Measurements from ENCODE around the gene ANKFY1.

DNA sequence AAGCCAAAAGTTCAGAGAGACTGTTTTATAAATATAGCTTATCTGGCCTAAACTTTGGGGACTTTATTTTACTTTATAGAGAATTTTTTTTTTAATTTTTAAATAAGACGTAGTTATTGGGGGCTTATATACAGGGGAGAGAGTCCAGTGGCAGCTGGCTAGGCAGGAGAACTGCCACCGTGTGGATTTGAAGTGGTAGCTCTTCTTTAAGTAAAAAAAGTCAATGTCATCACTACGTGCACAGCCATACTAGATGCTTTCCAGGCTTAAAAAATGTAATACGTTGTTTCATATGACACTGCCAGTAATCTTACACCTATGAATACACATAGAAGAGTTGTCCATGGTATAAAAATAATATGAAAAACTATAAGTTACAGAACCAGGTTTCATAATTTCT is 31.9 kb upstream of the ANKFY1 start:
- TF ChIP-seq EZH2phosphoT487 (IDR thresholded peaks at IDR 0.05; ENCODE audit: low read length) = no peak
- no peak for TF ChIP-seq EZH2 (optimal IDR thresholded peaks at IDR 0.05; ENCODE audit: low read depth, low read length)
- TF ChIP-seq, protein P1, sequence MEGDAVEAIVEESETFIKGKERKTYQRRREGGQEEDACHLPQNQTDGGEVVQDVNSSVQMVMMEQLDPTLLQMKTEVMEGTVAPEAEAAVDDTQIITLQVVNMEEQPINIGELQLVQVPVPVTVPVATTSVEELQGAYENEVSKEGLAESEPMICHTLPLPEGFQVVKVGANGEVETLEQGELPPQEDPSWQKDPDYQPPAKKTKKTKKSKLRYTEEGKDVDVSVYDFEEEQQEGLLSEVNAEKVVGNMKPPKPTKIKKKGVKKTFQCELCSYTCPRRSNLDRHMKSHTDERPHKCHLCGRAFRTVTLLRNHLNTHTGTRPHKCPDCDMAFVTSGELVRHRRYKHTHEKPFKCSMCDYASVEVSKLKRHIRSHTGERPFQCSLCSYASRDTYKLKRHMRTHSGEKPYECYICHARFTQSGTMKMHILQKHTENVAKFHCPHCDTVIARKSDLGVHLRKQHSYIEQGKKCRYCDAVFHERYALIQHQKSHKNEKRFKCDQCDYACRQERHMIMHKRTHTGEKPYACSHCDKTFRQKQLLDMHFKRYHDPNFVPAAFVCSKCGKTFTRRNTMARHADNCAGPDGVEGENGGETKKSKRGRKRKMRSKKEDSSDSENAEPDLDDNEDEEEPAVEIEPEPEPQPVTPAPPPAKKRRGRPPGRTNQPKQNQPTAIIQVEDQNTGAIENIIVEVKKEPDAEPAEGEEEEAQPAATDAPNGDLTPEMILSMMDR (IDR thresholded peaks at IDR 0.05; ENCODE audit: low read length) = no peak
